HEK293 (cell line): ENCODE measurements around the gene SWI5.

Experiments
- BCL11A ChIP-seq: fragments of 450-650 bp; formaldehyde crosslinking; IDR thresholded peaks from 2 replicates; pipeline ENCODE4 v1.5.1; 2016; ENCODE audit warnings: low read depth, missing biosample characterization, missing genetic modification characterization
- CTCF ChIP-seq: fragments of 450-650 bp; formaldehyde crosslinking; IDR thresholded peaks from 2 replicates; pipeline ENCODE4 v1.5.1; 2016; ENCODE audit warnings: missing biosample characterization, missing genetic modification characterization
- KLF10 ChIP-seq: fragments of 450-650 bp; IDR thresholded peaks from 2 replicates; pipeline ENCODE4 v1.5.1; 2018; ENCODE audit warnings: missing biosample characterization, mild to moderate bottlenecking, missing genetic modification characterization
- MZF1 ChIP-seq: fragments of 450-650 bp; formaldehyde crosslinking; IDR thresholded peaks from 2 replicates; pipeline ENCODE4 v1.5.1; 2017; ENCODE audit warnings: missing biosample characterization, missing genetic modification characterization, borderline replicate concordance
- SP2 ChIP-seq: fragments of 450-650 bp; formaldehyde crosslinking; IDR thresholded peaks from 2 replicates; pipeline ENCODE4 v1.5.1; 2016; ENCODE audit warnings: missing biosample characterization, missing genetic modification characterization
- TRIM28 ChIP-seq: IDR thresholded peaks from 2 replicates; pipeline ENCODE4 v1.6.1; 2011; ENCODE audit warnings: low read length, control low read depth, borderline replicate concordance
- ZBTB20 ChIP-seq: fragments of 450-650 bp; formaldehyde crosslinking; IDR thresholded peaks from 2 replicates; pipeline ENCODE4 v1.5.1; 2016; ENCODE audit warnings: missing biosample characterization, missing genetic modification characterization
- ZNF16 ChIP-seq: fragments of 450-650 bp; formaldehyde crosslinking; IDR thresholded peaks from 2 replicates; pipeline ENCODE4 v1.5.1; 2016; ENCODE audit warnings: low read depth, missing biosample characterization, missing genetic modification characterization
- ZNF184 ChIP-seq: fragments of 450-650 bp; IDR thresholded peaks from 2 replicates; pipeline ENCODE4 v1.5.1; 2018; ENCODE audit warnings: missing biosample characterization, mild to moderate bottlenecking, missing genetic modification characterization
- ZNF24 ChIP-seq: fragments of 450-650 bp; formaldehyde crosslinking; IDR thresholded peaks from 2 replicates; pipeline ENCODE4 v1.5.1; 2016; ENCODE audit warnings: missing biosample characterization, missing genetic modification characterization
- ZNF394 ChIP-seq: fragments of 450-650 bp; formaldehyde crosslinking; IDR thresholded peaks from 2 replicates; pipeline ENCODE4 v1.5.1; 2016; ENCODE audit warnings: missing biosample characterization, missing genetic modification characterization, mild to moderate bottlenecking, moderate library complexity, borderline replicate concordance
- ZNF423 ChIP-seq: fragments of 450-650 bp; formaldehyde crosslinking; IDR thresholded peaks from 2 replicates; pipeline ENCODE4 v1.5.1; 2016; ENCODE audit warnings: missing biosample characterization, missing genetic modification characterization
- ZNF777 ChIP-seq: fragments of 450-650 bp; formaldehyde crosslinking; IDR thresholded peaks from 2 replicates; pipeline ENCODE4 v1.5.1; 2017; ENCODE audit warnings: missing biosample characterization, missing genetic modification characterization, borderline replicate concordance

- no peak for TF ChIP-seq ZBTB20 (tag by site-specific recombination)
- TF ChIP-seq CTCF, result no peak
- TF ChIP-seq ZNF423, result no peak
- no peak for TF ChIP-seq MZF1 (tag by site-specific recombination)
- TF ChIP-seq KLF10 (tag by site-specific recombination), result peak; percentile 92
- TF ChIP-seq BCL11A (tag by site-specific recombination), result peak; percentile 83; the same call in 1 of the 2 replicates
- TF ChIP-seq ZNF24, result no peak
- no peak for TF ChIP-seq TRIM28
- no peak for TF ChIP-seq ZNF184 (tag by site-specific recombination)
- no peak for TF ChIP-seq ZNF394 (tag by site-specific recombination)
- no peak for TF ChIP-seq ZNF16
- no peak for TF ChIP-seq ZNF777
- TF ChIP-seq SP2 (tag by site-specific recombination), result peak; percentile 96
Measured at GRCh38 chr9:128276008-128276573, at the start of gene SWI5.
